NB4 (cell line): ENCODE results near the gene LCN6.

Source experiments
- CTCF ChIP-seq: IDR thresholded peaks from one replicate; pipeline ENCODE4 v1.5.1; 2012; ENCODE audit warnings: low read depth, low read length
- MYC ChIP-seq: IDR thresholded peaks from 2 replicates; pipeline ENCODE4 v1.6.1; 2011; ENCODE audit warnings: low read depth, low read length
- POLR2A ChIP-seq: IDR thresholded peaks from 2 replicates; pipeline ENCODE4 v1.6.1; 2011; ENCODE audit warnings: mild to moderate bottlenecking; ENCODE audit not compliant: insufficient read length; ENCODE audit errors: extremely low read depth

- TF ChIP-seq POLR2A: no peak
- no peak for TF ChIP-seq CTCF
- TF ChIP-seq MYC: no peak
These were observed 15.3 kb upstream of the LCN6 start for GRCh38 chr9:136763649-136764035.
